Body of pancreas (tissue), 4 donors: Measurements from ENCODE around the gene SGMS1. TPM values are rescaled to one million over a fixed set of nuclear protein-coding genes. Genes with fewer than 3 reads are reported as not detected.

Source experiments
- ATAC-seq: fragments of 150-250 bp; one replicate; pipeline ENCODE4 v1.9.1; 2016
- DNase-seq, 4 donors: peaks; one replicate each; pipeline ENCODE4 v3.0.0-alpha.2; 2019
- H3K27ac ChIP-seq, 4 donors: fragments of 200-600 bp; sonication (generic); 1 replicate in 3 of 4; 2 replicates in 1 of 4; pipeline versions ENCODE4 v1.5.1 to v1.6.1; 2016 to 2019; ENCODE audit warnings: mild to moderate bottlenecking in 1 of 4, mixed read lengths in 1 of 4, moderate library complexity in 1 of 4
- H3K27me3 ChIP-seq, 2 donors: fragments of 200-600 bp; sonication (generic); one replicate each; pipeline ENCODE4 v1.6.0; 2016; ENCODE audit warnings: mild to moderate bottlenecking in 1 of 2
- H3K36me3 ChIP-seq, 2 donors: fragments of 200-600 bp; sonication (generic); replicated peaks in 1 of 2; 2 replicates each; pipeline ENCODE4 v1.5.1; 2016; ENCODE audit warnings: low read depth in 2 of 2; ENCODE audit not compliant: insufficient read depth in 1 of 2
- H3K4me1 ChIP-seq: fragments of 200-600 bp; sonication (generic); one replicate; pipeline ENCODE4 v1.6.0; 2016
- H3K4me3 ChIP-seq, 2 donors: fragments of 200-600 bp; sonication (generic); 1 replicate in 1 of 2; 2 replicates in 1 of 2; pipeline ENCODE4 v1.5.1; 2016 to 2019
- H3K9me3 ChIP-seq, 3 donors: fragments of 200-600 bp; sonication (generic); 1 replicate in 2 of 3; 2 replicates in 1 of 3; pipeline ENCODE4 v1.5.1; 2016
- POLR2A ChIP-seq, 3 donors: fragments of 450-650 bp; IDR thresholded peaks; one replicate each; pipeline ENCODE4 v1.6.1; 2016; ENCODE audit warnings: antibody characterized with exemption in 3 of 3, mild to moderate bottlenecking in 2 of 3
- WGBS, 2 donors: methylation state at CpG; one replicate each; pipeline ENCODE4 v1.1.5; 2017; 5-methylcytosine and 5-hydroxymethylcytosine counted together
- intact Hi-C: fragments of 100-400 bp; cut with DNase I; formaldehyde crosslinking; loops from one replicate; pipeline ENCODE4 v1.15.1; 2023
- total RNA-seq, 2 donors: library from RNA; depleted of rRNA; stranded (reverse); fragments of >200 nt; gene quantifications; one replicate each; pipeline ENCODE4 v1.1.0, GENCODE V29; 2016
- TF ChIP-seq, protein P1 (sequence below), 7 experiments: fragments of 450-650 bp in 4 of 7; fragments of 200-600 bp in 3 of 7; sonication (generic) in 3 of 7; IDR thresholded peaks; one replicate each; pipeline ENCODE4 v1.5.1; 2016 to 2019; ENCODE audit warnings: antibody characterized with exemption in 7 of 7

Gene SGMS1
- total RNA-seq, 2 donors from 2014 or later = 46.2 to 68.9 TPM

- H3K9me3 ChIP-seq = no peaks in the 10 kb centered on the region
- H3K27ac ChIP-seq = no peak overlapping the region
- no peaks in the 10 kb centered on the region for H3K36me3 ChIP-seq
- intact Hi-C loops = no loop called here
- WGBS, 2 donors = 94 to 97% methylated on average over 3 of the region's 3 CpGs
- H3K4me1 ChIP-seq = no peaks in the 10 kb centered on the region
- no peak for TF ChIP-seq POLR2A (IDR thresholded peaks at IDR 0.05)
- TF ChIP-seq, protein P1, sequence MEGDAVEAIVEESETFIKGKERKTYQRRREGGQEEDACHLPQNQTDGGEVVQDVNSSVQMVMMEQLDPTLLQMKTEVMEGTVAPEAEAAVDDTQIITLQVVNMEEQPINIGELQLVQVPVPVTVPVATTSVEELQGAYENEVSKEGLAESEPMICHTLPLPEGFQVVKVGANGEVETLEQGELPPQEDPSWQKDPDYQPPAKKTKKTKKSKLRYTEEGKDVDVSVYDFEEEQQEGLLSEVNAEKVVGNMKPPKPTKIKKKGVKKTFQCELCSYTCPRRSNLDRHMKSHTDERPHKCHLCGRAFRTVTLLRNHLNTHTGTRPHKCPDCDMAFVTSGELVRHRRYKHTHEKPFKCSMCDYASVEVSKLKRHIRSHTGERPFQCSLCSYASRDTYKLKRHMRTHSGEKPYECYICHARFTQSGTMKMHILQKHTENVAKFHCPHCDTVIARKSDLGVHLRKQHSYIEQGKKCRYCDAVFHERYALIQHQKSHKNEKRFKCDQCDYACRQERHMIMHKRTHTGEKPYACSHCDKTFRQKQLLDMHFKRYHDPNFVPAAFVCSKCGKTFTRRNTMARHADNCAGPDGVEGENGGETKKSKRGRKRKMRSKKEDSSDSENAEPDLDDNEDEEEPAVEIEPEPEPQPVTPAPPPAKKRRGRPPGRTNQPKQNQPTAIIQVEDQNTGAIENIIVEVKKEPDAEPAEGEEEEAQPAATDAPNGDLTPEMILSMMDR (IDR thresholded peaks at IDR 0.05) = no peak
- no peak overlapping the region for H3K4me3 ChIP-seq
- H3K27me3 ChIP-seq = no peaks in the 10 kb centered on the region
- DNase-seq (no peak), ATAC-seq (no peak)
These were observed 200.3 kb downstream of the SGMS1 start for GRCh38 chr10:50423448-50423847.

DNA sequence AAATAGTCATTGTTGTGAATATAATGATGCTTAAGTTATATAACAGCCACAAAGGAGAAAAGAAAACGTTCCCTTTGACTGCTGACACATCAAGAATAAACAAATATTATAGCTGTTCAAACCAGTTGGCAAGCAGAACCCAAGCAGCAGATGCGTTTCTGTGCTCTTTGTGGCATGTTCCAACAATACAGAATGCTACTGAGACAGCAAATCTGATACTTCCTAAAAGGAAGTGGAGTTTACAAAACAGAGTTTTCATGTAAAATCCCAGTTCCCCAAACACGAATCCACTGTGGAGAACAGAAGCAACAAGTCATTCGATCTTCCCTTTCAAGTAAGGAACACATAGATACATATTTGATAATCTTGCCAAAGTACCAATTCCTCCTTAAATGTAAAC lies 201.5 kb downstream of the SGMS1 start:
- H3K27ac ChIP-seq = no peak overlapping the region
- no peaks in the 10 kb centered on the region for H3K9me3 ChIP-seq
- WGBS, 2 donors = 46 to 56% methylated on average over 4 of the region's 4 CpGs
- no peaks in the 10 kb centered on the region for H3K27me3 ChIP-seq
- H3K36me3 ChIP-seq = no peaks in the 10 kb centered on the region
- ATAC-seq (no peak), DNase-seq (peak in 1 of 4 donors; percentile 23)
- TF ChIP-seq, protein P1 (IDR thresholded peaks at IDR 0.05) = no peak
- intact Hi-C loops = no loop called here
- no peaks in the 10 kb centered on the region for H3K4me1 ChIP-seq
- no peak overlapping the region for H3K4me3 ChIP-seq

DNA sequence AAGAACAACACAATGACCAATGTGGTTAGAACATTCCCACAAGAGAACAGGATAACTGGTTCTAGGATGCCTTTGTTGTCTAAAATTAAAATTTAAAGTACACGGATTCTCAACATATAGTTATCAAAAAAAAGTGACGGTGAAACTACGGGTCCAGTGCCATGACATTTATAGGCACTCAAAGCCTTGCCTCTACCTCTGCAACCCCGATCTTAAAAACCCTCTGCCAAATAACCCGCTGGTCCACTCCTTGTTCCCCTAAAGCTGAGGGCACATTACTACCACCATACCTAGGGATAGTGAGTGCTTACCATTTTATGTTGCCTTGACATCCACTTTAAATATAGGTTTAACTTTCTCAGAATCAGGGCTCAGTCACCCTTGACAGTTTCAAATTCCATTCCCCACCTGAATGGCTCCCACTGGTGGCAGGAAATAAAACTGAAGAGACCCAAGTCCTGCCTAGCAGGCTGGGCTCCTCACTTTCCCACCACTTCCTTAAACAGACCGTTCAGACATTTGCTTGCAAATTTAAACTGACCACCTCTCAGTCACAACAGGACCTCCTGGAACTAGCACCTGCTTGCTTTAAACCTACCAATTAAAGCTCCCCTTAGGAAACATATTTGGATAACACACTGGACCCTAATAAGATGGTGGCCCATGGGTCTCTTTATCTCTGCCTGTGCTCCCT lies 202.6 kb downstream of the SGMS1 start:
- peaks cover 8% of the 10 kb centered on the region for H3K4me1 ChIP-seq
- WGBS, 2 donors = 77 to 80% methylated on average over 6 of the region's 6 CpGs
- TF ChIP-seq, protein P1 (IDR thresholded peaks at IDR 0.05) = peak; percentile 14 to 71 (median 64)
- no peak for TF ChIP-seq POLR2A (IDR thresholded peaks at IDR 0.05)
- DNase-seq (peak; percentile 34 to 51 (median 41)), ATAC-seq (peak; percentile 47)
- no peak overlapping the region for H3K4me3 ChIP-seq
- H3K27me3 ChIP-seq = no peaks in the 10 kb centered on the region
- no peaks in the 10 kb centered on the region for H3K9me3 ChIP-seq
- intact Hi-C loops = no loop called here
- H3K36me3 ChIP-seq = no peaks in the 10 kb centered on the region
- H3K27ac ChIP-seq = no peak overlapping the region

- Histone ChIP-seq H3K4me3 (no peak overlapping the region), H3K27ac (no peak overlapping the region), H3K9me3 (no peaks in the 10 kb centered on the region), H3K36me3 (no peaks in the 10 kb centered on the region), H3K27me3 (no peaks in the 10 kb centered on the region), H3K4me1 (peaks cover 18% of the 10 kb centered on the region)
- no peak for TF ChIP-seq POLR2A (IDR thresholded peaks at IDR 0.05)
- TF ChIP-seq, protein P1 (IDR thresholded peaks at IDR 0.05) = no peak
- ATAC-seq = no peak
- intact Hi-C loops = no loop called here
- no peak for DNase-seq
- WGBS, 2 donors = 76 to 91% methylated on average over 6 of the region's 6 CpGs
These were observed 203.6 kb downstream of the SGMS1 start for GRCh38 chr10:50420196-50420595.

GRCh38 chr10:50419756-50420155 lies 204.0 kb downstream of the SGMS1 start:
- H3K27ac ChIP-seq = no peak overlapping the region
- no peaks in the 10 kb centered on the region for H3K27me3 ChIP-seq
- intact Hi-C loops = loop anchor here (10.0 kb wide), 1 partner anchor 205 kb away; the partner anchor contains the start of gene SGMS1
- H3K4me1 ChIP-seq = peaks cover 23% of the 10 kb centered on the region
- no peak for DNase-seq
- 47 to 62% methylated on average over 3 of the region's 3 CpGs for WGBS, 2 donors
- no peak for ATAC-seq
- H3K9me3 ChIP-seq = no peaks in the 10 kb centered on the region
- TF ChIP-seq, protein P1 (IDR thresholded peaks at IDR 0.05) = no peak
- no peak for TF ChIP-seq POLR2A (IDR thresholded peaks at IDR 0.05)
- no peaks in the 10 kb centered on the region for H3K36me3 ChIP-seq
- no peak overlapping the region for H3K4me3 ChIP-seq
